Endothelial cell of umbilical vein (primary cell): Measurements from ENCODE around the gene DYNLT1. TPM values are rescaled to one million over a fixed set of nuclear protein-coding genes. Genes with fewer than 3 reads are reported as not detected.

ENCODE experiments used
- BruUV-seq: library from RNA; stranded (reverse); fragments of 400-500 nt; replicated peaks from 2 replicates; lab custom pipeline; 2021; lab: Mats Ljungman, UMichigan
- CTCF ChIA-PET: fragments of 300-600, 350-600 bp; sonication (Branson Sonifier 250); formaldehyde crosslinking; loops from one replicate; lab custom pipeline; 2021; ENCODE audit warnings: antibody characterized with exemption, inconsistent platforms; lab: Charles Lee
- POLR2A ChIA-PET: fragments of 300-600, 350-600 bp; sonication (Branson Sonifier 250); formaldehyde crosslinking; loops from one replicate; lab custom pipeline; 2021; ENCODE audit warnings: antibody characterized with exemption, inconsistent platforms; lab: Charles Lee
- DNase-seq: peaks from one replicate; pipeline ENCODE4 v3.0.0-alpha.2; 2011; ENCODE audit warnings: low read depth, low spot score
- FAIRE-seq: peaks from 2 replicates; lab custom pipeline; 2011; peaks lifted over from hg19 to GRCh38; lab: Jason Lieb, UNC
- H2AFZ ChIP-seq: 2 replicates; pipeline ENCODE4 v1.6.0; 2012; ENCODE audit warnings: low read depth, low read length, control low read depth, inconsistent platforms
- H3K27ac ChIP-seq: 2 replicates; pipeline ENCODE4 v1.5.1; 2011; ENCODE audit warnings: low read depth, mild to moderate bottlenecking, control low read depth, low read length, moderate library complexity; ENCODE audit not compliant: insufficient read depth
- H3K27me3 ChIP-seq, 2 experiments: 2 replicates each; pipeline versions ENCODE4 v1.6.0 to v1.6.1; 2011; ENCODE audit warnings: low read length in 2 of 2, mixed read lengths in 1 of 2; ENCODE audit not compliant: control insufficient read depth in 2 of 2, insufficient read depth in 2 of 2
- H3K36me3 ChIP-seq, 2 experiments: 2 replicates in 1 of 2; 3 replicates in 1 of 2; pipeline ENCODE4 v1.5.1; 2011; ENCODE audit warnings: low read length in 2 of 2, mild to moderate bottlenecking in 1 of 2, moderate library complexity in 1 of 2; ENCODE audit not compliant: control insufficient read depth in 2 of 2, insufficient read depth in 2 of 2; ENCODE audit errors: extremely low read depth in 1 of 2
- H3K4me1 ChIP-seq: 3 replicates; pipeline ENCODE4 v1.5.1; 2011; ENCODE audit warnings: mild to moderate bottlenecking, low read length; ENCODE audit not compliant: control insufficient read depth, insufficient read depth; ENCODE audit errors: extremely low read depth
- H3K4me2 ChIP-seq: 2 replicates; pipeline ENCODE4 v1.6.1; 2011; ENCODE audit warnings: low read length, control low read depth, mixed read lengths; ENCODE audit not compliant: insufficient read depth
- H3K4me3 ChIP-seq, 3 experiments: fragments of 200-600 bp in 1 of 3; sonication (generic), shearing (Covaris generic) in 1 of 3; replicated peaks in 1 of 3; 2 replicates each; pipeline ENCODE4 v1.5.1; 2011 to 2016; ENCODE audit warnings: control low read depth in 3 of 3, low read length in 3 of 3, mild to moderate bottlenecking in 2 of 3, inconsistent platforms in 1 of 3, low read depth in 1 of 3, moderate library complexity in 1 of 3; ENCODE audit not compliant: insufficient read depth in 1 of 3
- H3K79me2 ChIP-seq: 2 replicates; pipeline ENCODE4 v1.6.0; 2012; ENCODE audit warnings: low read length, inconsistent platforms; ENCODE audit not compliant: control insufficient read depth, insufficient read depth
- H3K9ac ChIP-seq: replicated peaks from 2 replicates; pipeline ENCODE3; 2011; ENCODE audit warnings: low read length, control low read depth; ENCODE audit not compliant: insufficient read depth; ENCODE audit errors: extremely low read depth
- H3K9me1 ChIP-seq: replicated peaks from 3 replicates; pipeline ENCODE4 v1.6.0; 2011; ENCODE audit warnings: mild to moderate bottlenecking, low read length; ENCODE audit not compliant: control insufficient read depth, insufficient read depth; ENCODE audit errors: extremely low read depth
- H3K9me3 ChIP-seq: replicated peaks from 2 replicates; pipeline ENCODE4 v1.5.1; 2012; ENCODE audit warnings: low read length, inconsistent platforms; ENCODE audit not compliant: control insufficient read depth, insufficient read depth
- H4K20me1 ChIP-seq: replicated peaks from 2 replicates; pipeline ENCODE3; 2011; ENCODE audit warnings: mild to moderate bottlenecking, low read length; ENCODE audit not compliant: control insufficient read depth, insufficient read depth; ENCODE audit errors: extremely low read depth
- CTCF ChIP-seq, 2 donors: IDR thresholded peaks; 1 replicate in 1 of 2; 2 replicates in 1 of 2; pipeline ENCODE4 v1.5.1; 2011; ENCODE audit warnings: low read length in 2 of 2, mild to moderate bottlenecking in 2 of 2, moderate library complexity in 2 of 2, control low read depth in 1 of 2, inconsistent platforms in 1 of 2, low read depth in 1 of 2; ENCODE audit not compliant: insufficient read depth in 1 of 2; ENCODE audit errors: extremely low read depth in 1 of 2
- EZH2 ChIP-seq: IDR thresholded peaks from 2 replicates; pipeline ENCODE4 v1.6.1; 2012; ENCODE audit warnings: borderline replicate concordance, low read depth, mild to moderate bottlenecking, moderate library complexity, low read length, inconsistent platforms; ENCODE audit not compliant: severe bottlenecking
- FOS ChIP-seq: IDR thresholded peaks from 2 replicates; pipeline ENCODE4 v1.6.1; 2011; ENCODE audit warnings: mild to moderate bottlenecking, low read length, moderate library complexity, borderline replicate concordance; ENCODE audit not compliant: insufficient read depth
- GATA2 ChIP-seq: IDR thresholded peaks from 2 replicates; pipeline ENCODE4 v1.7.0; 2011; ENCODE audit warnings: low read depth, mild to moderate bottlenecking, moderate library complexity, mixed read lengths, low read length; ENCODE audit not compliant: insufficient read length, insufficient read depth
- JUN ChIP-seq: IDR thresholded peaks from 2 replicates; pipeline ENCODE4 v1.6.1; 2011; ENCODE audit warnings: borderline replicate concordance, low read depth; ENCODE audit not compliant: insufficient read length, insufficient read depth
- MAX ChIP-seq: IDR thresholded peaks from 2 replicates; pipeline ENCODE4 v1.6.1; 2011; ENCODE audit not compliant: insufficient read depth, insufficient read length
- MYC ChIP-seq: IDR thresholded peaks from one replicate; pipeline ENCODE4 v1.6.1; 2011; ENCODE audit warnings: mild to moderate bottlenecking, low read depth, low read length
- POLR2A ChIP-seq: IDR thresholded peaks from 2 replicates; pipeline ENCODE4 v1.6.1; 2012; ENCODE audit warnings: low read depth, mild to moderate bottlenecking, control low read depth, low read length
- POLR2AphosphoS5 ChIP-seq: IDR thresholded peaks from 2 replicates; pipeline ENCODE4 v1.6.1; 2012; ENCODE audit warnings: low read depth, mild to moderate bottlenecking, control low read depth, low read length, moderate library complexity; ENCODE audit not compliant: insufficient read depth
- dilution Hi-C: fragments of 300-500 bp; cut with MboI; formaldehyde crosslinking; loops from one replicate; pipeline ENCODE4 v1.15.0; 2019; ENCODE audit warnings: low sequenced_read_pairs; ENCODE audit not compliant: extremely low pct_ligation_motif_present
- intact Hi-C: fragments of 100-400 bp; cut with micrococcal nuclease; formaldehyde crosslinking; loops from one replicate; pipeline ENCODE4 v1.10.0; 2022
- polyA plus RNA-seq, 4 experiments: library from polyadenylated mRNA; depleted of rRNA in 3 of 4; stranded (reverse) in 3 of 4; unstranded in 1 of 4; fragments of >200 nt; gene quantifications; 2 replicates each; pipeline versions ENCODE4 v1.2.1 to v1.2.3, GENCODE V29; 2011 to 2012; ENCODE audit warnings: missing spikeins in 1 of 4
- total RNA-seq: library from RNA; stranded (reverse); gene quantifications from 2 replicates; pipeline ENCODE4 v1.2.3, GENCODE V29; 2021

Gene DYNLT1
- total and polyA plus RNA-seq, 2 donors (not counting 3 experiments of a cell fraction or from before 2014, with no cell fraction given): 162 to 267 TPM

- no peak overlapping the region for H3K4me2 ChIP-seq
- H3K9ac ChIP-seq: no peak overlapping the region
- BruUV-seq: no TSS peak
- H3K79me2 ChIP-seq: no peaks in the 10 kb centered on the region
- POLR2A ChIA-PET: no interaction called here
- H3K9me3 ChIP-seq: no peaks in the 10 kb centered on the region
- peaks cover under 1% of the 10 kb centered on the region for H3K4me1 ChIP-seq
- no peak overlapping the region for H2AFZ ChIP-seq
- H3K27me3 ChIP-seq: no peaks in the 10 kb centered on the region
- intact Hi-C loops: no loop called here
- H3K27ac ChIP-seq: no peak overlapping the region
- peaks cover 6 to 37% of the 10 kb centered on the region in 2 experiments for H3K36me3 ChIP-seq
- DNase-seq: no peak
- H4K20me1 ChIP-seq: no peaks in the 10 kb centered on the region
- TF ChIP-seq CTCF (IDR thresholded peaks at IDR 0.05; ENCODE audit: extremely low read depth in 1 of 2, insufficient read depth in 1 of 2, low read depth in 1 of 2, low read length in 2 of 2) (no peak), MYC (no peak), GATA2 (no peak), MAX (no peak), EZH2 (no peak), POLR2A (no peak), POLR2AphosphoS5 (no peak), FOS (no peak), JUN (no peak)
- FAIRE-seq: no peak
- CTCF ChIA-PET: interaction anchor here (2.2 kb wide), 1 partner anchor 20 kb away, joined by 7 read pairs; no protein-coding TSS in a partner anchor
- no peak overlapping the region for H3K4me3 ChIP-seq
- H3K9me1 ChIP-seq: no peaks in the 10 kb centered on the region
- dilution Hi-C loops: no loop called here
Measured at GRCh38 chr6:158624684-158625682, 19.6 kb downstream of the DYNLT1 start.
